NCI-H526 treated with DMSO at 0.1 percent for 48 hours (cell line): ENCODE data around the gene ADIRF.
"Not testable (repeated sequence)": the region's sequence is repeated elsewhere in the genome, so short reads cannot be mapped to it uniquely, and the experiment has no call there.

Experiments used
- DNase-seq: peaks from one replicate; lab custom pipeline; 2025; lab: John Stamatoyannopoulos, UW

Gene ADIRF

GRCh38 chr10:86960863-86961434 is 7.3 kb upstream of the ADIRF start:
- DNase-seq = no peak

- DNase-seq = no peak
These were observed 6.7 kb upstream of the ADIRF start for GRCh38 chr10:86961481-86962091.

GRCh38 chr10:86962136-86962980 is 5.9 kb upstream of the ADIRF start:
- DNase-seq = no peak

GRCh38 chr10:86962981-86963310 is 5.3 kb upstream of the ADIRF start:
- no peak for DNase-seq

- DNase-seq = no peak
These were observed 4.9 kb upstream of the ADIRF start for GRCh38 chr10:86963341-86963919.

GRCh38 chr10:86964061-86964846 is 4.0 kb upstream of the ADIRF start:
- no peak for DNase-seq

- DNase-seq = no peak
These were observed 3.5 kb upstream of the ADIRF start for GRCh38 chr10:86964847-86965190.

GRCh38 chr10:86965986-86966654 is 2.2 kb upstream of the ADIRF start:
- no peak for DNase-seq

GRCh38 chr10:86967481-86967941 is 771 bp upstream of the ADIRF start:
- DNase-seq = no peak

GRCh38 chr10:86968994-86969355 is 693 bp downstream of the ADIRF start:
- no peak for DNase-seq

GRCh38 chr10:86969421-86970041 is 1.2 kb downstream of the ADIRF start:
- no peak for DNase-seq

GRCh38 chr10:86970162-86970981 is 2.1 kb downstream of the ADIRF start:
- no peak for DNase-seq

- no peak for DNase-seq
These were observed 2.6 kb downstream of the ADIRF start for GRCh38 chr10:86970982-86971231.

GRCh38 chr10:86971232-86971991 is 3.1 kb downstream of the ADIRF start:
- DNase-seq = peak; percentile 7

- no peak for DNase-seq
These were observed 4.5 kb downstream of the ADIRF start for GRCh38 chr10:86972613-86973380.

- DNase-seq = no peak
These were observed 6.2 kb downstream of the ADIRF start for GRCh38 chr10:86974484-86974883.

- no peak for DNase-seq
These were observed 8.2 kb downstream of the ADIRF start for GRCh38 chr10:86976362-86977056.

- DNase-seq = not testable (repeated sequence)
These were observed 10.2 kb downstream of the ADIRF start for GRCh38 chr10:86978457-86978856.
